SIG-M5 treated with dmso at 0.1 percent for 504 hours (cell line): ENCODE data around the gene VAPB.

Experiments
- DNase-seq: peaks from one replicate; lab custom pipeline; 2025; ENCODE audit not compliant: unreplicated experiment; lab: John Stamatoyannopoulos, UW

The VAPB gene

GRCh38 chr20:58377766-58378401 is 11.1 kb upstream of the VAPB start:
- no peak for DNase-seq

- DNase-seq = peak; percentile 22
Observed at GRCh38 chr20:58378704-58379103, 10.3 kb upstream of the VAPB start.

GRCh38 chr20:58381627-58382026 is 7.4 kb upstream of the VAPB start:
- no peak for DNase-seq

GRCh38 chr20:58382096-58382495 is 6.9 kb upstream of the VAPB start:
- no peak for DNase-seq

GRCh38 chr20:58384821-58385220 is 4.2 kb upstream of the VAPB start:
- no peak for DNase-seq

GRCh38 chr20:58388028-58388601 is 914 bp upstream of the VAPB start:
- no peak for DNase-seq

GRCh38 chr20:58389324-58389967 is 417 bp downstream of the VAPB start:
- DNase-seq = no peak

GRCh38 chr20:58389968-58390658 is 1.1 kb downstream of the VAPB start:
- no peak for DNase-seq

GRCh38 chr20:58390659-58391035 is 1.6 kb downstream of the VAPB start:
- DNase-seq = no peak

- DNase-seq = no peak
Observed at GRCh38 chr20:58392286-58392685, 3.3 kb downstream of the VAPB start.

- DNase-seq = no peak
Observed at GRCh38 chr20:58393299-58393698, 4.3 kb downstream of the VAPB start.

- no peak for DNase-seq
Observed at GRCh38 chr20:58394801-58395200, 5.8 kb downstream of the VAPB start.

- no peak for DNase-seq
Observed at GRCh38 chr20:58395604-58396003, 6.6 kb downstream of the VAPB start.

- DNase-seq = no peak
Observed at GRCh38 chr20:58397429-58397828, 8.4 kb downstream of the VAPB start.

GRCh38 chr20:58398254-58398653 is 9.2 kb downstream of the VAPB start:
- no peak for DNase-seq

- no peak for DNase-seq
Observed at GRCh38 chr20:58399926-58400325, 10.9 kb downstream of the VAPB start.

GRCh38 chr20:58401162-58401561 is 12.1 kb downstream of the VAPB start:
- no peak for DNase-seq

- no peak for DNase-seq
Observed at GRCh38 chr20:58402305-58402704, 13.3 kb downstream of the VAPB start.

GRCh38 chr20:58402827-58403226 is 13.8 kb downstream of the VAPB start:
- no peak for DNase-seq

GRCh38 chr20:58403272-58403671 is 14.2 kb downstream of the VAPB start:
- DNase-seq = no peak

GRCh38 chr20:58405504-58406291 is 16.7 kb downstream of the VAPB start:
- no peak for DNase-seq
